HCT116 (cell line): Measurements from ENCODE around the gene PROSER2. TPM values are rescaled to one million over a fixed set of nuclear protein-coding genes. Genes with fewer than 3 reads are reported as not detected.

Experiments used
- ATAC-seq: fragments of 200-7000 bp; cut with Tn5 transposase; 2 replicates; pipeline ENCODE4 v1.9.1; 2020; ENCODE audit warnings: mild to moderate bottlenecking, moderate library complexity
- BruUV-seq: library from RNA; stranded (reverse); fragments of 400-500 nt; replicated peaks from 2 replicates; lab custom pipeline; 2021; lab: Mats Ljungman, UMichigan
- CTCF ChIA-PET: fragments of 300-600 bp; sonication (Branson Sonifier 250); formaldehyde crosslinking; loops from one replicate; lab custom pipeline; 2021; ENCODE audit warnings: antibody characterized with exemption; lab: Charles Lee
- POLR2A ChIA-PET: fragments of 300-600, 350-600 bp; sonication (Branson Sonifier 250); formaldehyde crosslinking; loops from one replicate; lab custom pipeline; 2021; ENCODE audit warnings: antibody characterized with exemption; lab: Charles Lee
- RAD21 ChIA-PET, 2 experiments: fragments of 300-600 bp; sonication (Branson Sonifier 250); formaldehyde crosslinking; loops; one replicate each; lab custom pipeline; 2023; ENCODE audit warnings: low total read pairs in 2 of 2; ENCODE audit not compliant: uncharacterized antibody in 2 of 2, unreplicated experiment in 2 of 2, low non-redundant PET in 1 of 2; lab: Charles Lee
- DNase-seq: peaks from one replicate; pipeline ENCODE4 v3.0.0-alpha.2; 2010; ENCODE audit warnings: low read depth, low spot score
- H2AFZ ChIP-seq: fragments of 200-600 bp; shearing (Covaris generic), sonication (generic); 2 replicates; pipeline ENCODE4 v1.6.1; 2017; ENCODE audit warnings: low read depth, mixed run types, mixed read lengths, antibody characterized with exemption, low read length; ENCODE audit not compliant: poor library complexity, severe bottlenecking
- H3K27ac ChIP-seq: 2 replicates; pipeline ENCODE4 v1.5.1; 2012; ENCODE audit warnings: low read depth, low read length
- H3K27me3 ChIP-seq: fragments of 200-600 bp; sonication (generic); 2 replicates; pipeline ENCODE4 v1.6.1; 2016; ENCODE audit warnings: mixed run types, low read length, mixed read lengths; ENCODE audit not compliant: insufficient read depth
- H3K36me3 ChIP-seq, 2 experiments: fragments of 200-500 bp in 1 of 2; fragments of 200-600 bp in 1 of 2; sonication (Bioruptor generic) in 1 of 2; sonication (generic) in 1 of 2; 2 replicates each; pipeline versions ENCODE4 v1.5.1 to v1.6.1; 2014 to 2016; ENCODE audit warnings: low read length in 2 of 2, inconsistent platforms in 1 of 2, mixed read lengths in 1 of 2, mixed run types in 1 of 2; ENCODE audit not compliant: insufficient read depth in 2 of 2, control insufficient read depth in 1 of 2
- H3K4me1 ChIP-seq, 2 experiments: fragments of 200-600 bp in 1 of 2; sonication (generic) in 1 of 2; 2 replicates each; pipeline versions ENCODE4 v1.5.1 to v1.6.1; 2012 to 2017; ENCODE audit warnings: low read length in 2 of 2, inconsistent platforms in 1 of 2, mild to moderate bottlenecking in 1 of 2, mixed read lengths in 1 of 2, mixed run types in 1 of 2, moderate library complexity in 1 of 2; ENCODE audit not compliant: insufficient read depth in 2 of 2, control insufficient read depth in 1 of 2
- H3K4me2 ChIP-seq: fragments of 200-600 bp; sonication (generic); 2 replicates; pipeline ENCODE4 v1.6.1; 2017; ENCODE audit warnings: mixed run types, low read length, mixed read lengths
- H3K4me3 ChIP-seq, 2 experiments: fragments of 200-600 bp in 1 of 2; sonication (generic) in 1 of 2; replicated peaks in 1 of 2; 2 replicates each; pipeline ENCODE4 v1.5.1; 2011 to 2016; ENCODE audit warnings: low read length in 2 of 2, control low read depth in 1 of 2, low read depth in 1 of 2, mild to moderate bottlenecking in 1 of 2, mixed read lengths in 1 of 2, mixed run types in 1 of 2
- H3K79me2 ChIP-seq: fragments of 200-600 bp; sonication (generic); 2 replicates; pipeline ENCODE4 v1.6.1; 2017; ENCODE audit warnings: mild to moderate bottlenecking, mixed run types, low read length, moderate library complexity, mixed read lengths; ENCODE audit not compliant: insufficient read depth
- H3K9ac ChIP-seq: fragments of 200-600 bp; sonication (generic); 2 replicates; pipeline ENCODE4 v1.6.1; 2016; ENCODE audit warnings: low read length, mixed read lengths
- H3K9me2 ChIP-seq: fragments of 200-600 bp; sonication (generic), shearing (Covaris generic); 2 replicates; pipeline ENCODE4 v1.6.1; 2017; ENCODE audit warnings: mixed run types, mild to moderate bottlenecking, moderate library complexity; ENCODE audit not compliant: insufficient read depth
- H3K9me3 ChIP-seq, 2 experiments: fragments of 200-500 bp in 1 of 2; fragments of 200-600 bp in 1 of 2; sonication (Bioruptor generic) in 1 of 2; sonication (generic) in 1 of 2; 2 replicates each; pipeline ENCODE4 v1.6.1; 2014 to 2017; ENCODE audit warnings: low read length in 2 of 2, mixed read lengths in 2 of 2, inconsistent platforms in 1 of 2, low read depth in 1 of 2, mild to moderate bottlenecking in 1 of 2, mixed run types in 1 of 2, moderate library complexity in 1 of 2; ENCODE audit not compliant: control insufficient read depth in 1 of 2, insufficient read depth in 1 of 2
- H4K20me1 ChIP-seq: fragments of 200-600 bp; sonication (generic), shearing (Covaris generic); 2 replicates; pipeline ENCODE4 v1.6.1; 2017; ENCODE audit warnings: mixed run types, mild to moderate bottlenecking, moderate library complexity; ENCODE audit not compliant: insufficient read depth
- MAX ChIP-seq: IDR thresholded peaks from 2 replicates; pipeline ENCODE4 v1.6.1; 2012
- REST ChIP-seq: IDR thresholded peaks from 2 replicates; pipeline ENCODE4 v1.6.1; 2012; ENCODE audit warnings: low read depth
- SP1 ChIP-seq: IDR thresholded peaks from 2 replicates; pipeline ENCODE4 v1.6.1; 2012; ENCODE audit warnings: low read depth
- SRF ChIP-seq: IDR thresholded peaks from 2 replicates; pipeline ENCODE4 v1.6.1; 2012; ENCODE audit warnings: low read depth
- YY1 ChIP-seq: IDR thresholded peaks from 2 replicates; pipeline ENCODE4 v1.6.1; 2011; ENCODE audit warnings: low read length, low read depth, moderate library complexity, mild to moderate bottlenecking; ENCODE audit not compliant: insufficient replicate concordance; ENCODE audit errors: extremely low read depth
- intact Hi-C: fragments of 100-400 bp; cut with micrococcal nuclease; formaldehyde crosslinking; loops from 2 replicates; pipeline ENCODE4 v1.10.0; 2022
- total RNA-seq: library from RNA; stranded (reverse); gene quantifications from one replicate; pipeline ENCODE4 v1.2.1, GENCODE V29; 2021; ENCODE audit not compliant: unreplicated experiment

PROSER2 gene
- total RNA-seq, 1 experiment from 2014 or later = 46.2 TPM

- ChIA-PET CTCF (interaction anchor here (1.2 kb wide), 1 partner anchor 176 kb away, joined by 3 read pairs; no protein-coding TSS in a partner anchor), POLR2A (no interaction called here), RAD21 (no interaction called here)
- DNase-seq (no peak), ATAC-seq (no peak)
- peaks cover 22% of the 10 kb centered on the region; the same call in 1 of the 2 replicates for H4K20me1 ChIP-seq
- no peak overlapping the region for H2AFZ ChIP-seq
- H3K4me3 ChIP-seq = no peak overlapping the region
- BruUV-seq = no TSS peak
- no peaks in the 10 kb centered on the region for H3K9me2 ChIP-seq
- peaks cover 100% of the 10 kb centered on the region for H3K79me2 ChIP-seq
- H3K4me1 ChIP-seq = peaks cover 0 to 33% of the 10 kb centered on the region in 2 experiments; a peak in 2 of 4 replicates
- H3K27ac ChIP-seq = no peak overlapping the region
- TF ChIP-seq MAX (no peak), SRF (no peak), REST (no peak), SP1 (no peak), YY1 (no peak)
- H3K9ac ChIP-seq = no peak overlapping the region
- intact Hi-C loops = no loop called here
- no peaks in the 10 kb centered on the region for H3K9me3 ChIP-seq
- no peak overlapping the region for H3K4me2 ChIP-seq
- H3K27me3 ChIP-seq = no peaks in the 10 kb centered on the region
- H3K36me3 ChIP-seq = peaks cover 0 to 8% of the 10 kb centered on the region in 2 experiments; a peak in 1 of 4 replicates
These were observed 7.8 kb downstream of the PROSER2 start for GRCh38 chr10:11830836-11831519.
